ENCODE results near the gene HPS6.
"Not testable (repeated sequence)": the region's sequence is repeated elsewhere in the genome, so short reads cannot be mapped to it uniquely, and the experiment has no call there.

Gene HPS6

GRCh38 chr10:102045292-102045691 is 19.9 kb upstream of the HPS6 start:
- Histone ChIP-seq H3K4me1 (ENCODE audit: control insufficient read depth in 1 of 2, insufficient read depth in 2 of 2, low read length in 2 of 2) (no peaks in the 10 kb centered on the region), H3K9me3 (ENCODE audit: control insufficient read depth in 1 of 2, low read length in 2 of 2) (no peaks in the 10 kb centered on the region), H3K27ac (ENCODE audit: low read depth, low read length) (no peak overlapping the region), H3K9ac (ENCODE audit: low read depth in 1 of 2, low read length in 2 of 2) (no peak overlapping the region), H3K36me3 (ENCODE audit: control insufficient read depth in 1 of 2, insufficient read depth in 2 of 2, low read length in 2 of 2) (no peaks in the 10 kb centered on the region), H3K4me3 (ENCODE audit: low read depth in 1 of 2, low read length in 2 of 2) (no peak overlapping the region), H3K27me3 (ENCODE audit: control insufficient read depth in 1 of 2, insufficient read depth in 2 of 2, low read length in 2 of 2) (no peaks in the 10 kb centered on the region)

GRCh38 chr10:102046095-102046494 is 19.1 kb upstream of the HPS6 start:
- Histone ChIP-seq H3K27me3 (ENCODE audit: control insufficient read depth in 1 of 2, insufficient read depth in 2 of 2, low read length in 2 of 2) (no peaks in the 10 kb centered on the region), H3K9ac (ENCODE audit: low read depth in 1 of 2, low read length in 2 of 2) (no peak overlapping the region), H3K36me3 (ENCODE audit: control insufficient read depth in 1 of 2, insufficient read depth in 2 of 2, low read length in 2 of 2) (no peaks in the 10 kb centered on the region), H3K9me3 (ENCODE audit: control insufficient read depth in 1 of 2, low read length in 2 of 2) (no peaks in the 10 kb centered on the region), H3K4me1 (ENCODE audit: control insufficient read depth in 1 of 2, insufficient read depth in 2 of 2, low read length in 2 of 2) (no peaks in the 10 kb centered on the region), H3K27ac (ENCODE audit: low read depth, low read length) (no peak overlapping the region), H3K4me3 (ENCODE audit: low read depth in 1 of 2, low read length in 2 of 2) (no peak overlapping the region)

GRCh38 chr10:102054881-102055646 is 10.1 kb upstream of the HPS6 start:
- not testable (repeated sequence) for H3K27me3 ChIP-seq (ENCODE audit: control insufficient read depth in 1 of 2, insufficient read depth in 2 of 2, low read length in 2 of 2); H3K36me3 ChIP-seq (ENCODE audit: control insufficient read depth in 1 of 2, insufficient read depth in 2 of 2, low read length in 2 of 2); H3K9me3 ChIP-seq (ENCODE audit: control insufficient read depth in 1 of 2, low read length in 2 of 2)
- peak overlapping the region; percentile 87 to 89 for H3K9ac ChIP-seq (ENCODE audit: low read depth in 1 of 2, low read length in 2 of 2)
- H3K4me1 ChIP-seq (ENCODE audit: control insufficient read depth in 1 of 2, insufficient read depth in 2 of 2, low read length in 2 of 2), result peaks cover 11 to 13% of the 10 kb centered on the region in 2 donors
- H3K27ac ChIP-seq (ENCODE audit: low read depth, low read length), result peak overlapping the region; percentile 87
- peak overlapping the region; percentile 86 to 93 for H3K4me3 ChIP-seq (ENCODE audit: low read depth in 1 of 2, low read length in 2 of 2)

- Histone ChIP-seq H3K9ac (ENCODE audit: low read depth in 1 of 2, low read length in 2 of 2) (peak within 1 kb of the TSS; percentile 87 to 89), H3K9me3 (ENCODE audit: control insufficient read depth in 1 of 2, low read length in 2 of 2) (no peaks in the 10 kb centered on the region), H3K4me1 (ENCODE audit: control insufficient read depth in 1 of 2, insufficient read depth in 2 of 2, low read length in 2 of 2) (peaks cover 11 to 13% of the 10 kb centered on the region in 2 donors), H3K36me3 (ENCODE audit: control insufficient read depth in 1 of 2, insufficient read depth in 2 of 2, low read length in 2 of 2) (no peaks in the 10 kb centered on the region), H3K4me3 (ENCODE audit: low read depth in 1 of 2, low read length in 2 of 2) (peak within 1 kb of the TSS; percentile 86 to 93), H3K27me3 (ENCODE audit: control insufficient read depth in 1 of 2, insufficient read depth in 2 of 2, low read length in 2 of 2) (no peaks in the 10 kb centered on the region), H3K27ac (ENCODE audit: low read depth, low read length) (peak within 1 kb of the TSS; percentile 87)
Measured at GRCh38 chr10:102055647-102056419, 9.3 kb upstream of the HPS6 start, which contains the start of gene ARMH3. ARMH3 (minus strand) TSS chr10:102056173; CDS start chr10:102040114, 16,059 bp downstream.

- Histone ChIP-seq H3K4me3 (ENCODE audit: low read depth in 1 of 2, low read length in 2 of 2) (no peak overlapping the region), H3K27me3 (ENCODE audit: control insufficient read depth in 1 of 2, insufficient read depth in 2 of 2, low read length in 2 of 2) (no peaks in the 10 kb centered on the region), H3K36me3 (ENCODE audit: control insufficient read depth in 1 of 2, insufficient read depth in 2 of 2, low read length in 2 of 2) (no peaks in the 10 kb centered on the region), H3K27ac (ENCODE audit: low read depth, low read length) (no peak overlapping the region), H3K4me1 (ENCODE audit: control insufficient read depth in 1 of 2, insufficient read depth in 2 of 2, low read length in 2 of 2) (peaks cover 0 to 6% of the 10 kb centered on the region in 2 donors), H3K9me3 (ENCODE audit: control insufficient read depth in 1 of 2, low read length in 2 of 2) (no peaks in the 10 kb centered on the region), H3K9ac (ENCODE audit: low read depth in 1 of 2, low read length in 2 of 2) (no peak overlapping the region)
Measured at GRCh38 chr10:102059987-102060386, 5.2 kb upstream of the HPS6 start.

- peak overlapping the region; percentile 38 to 89 for H3K9ac ChIP-seq (ENCODE audit: low read depth in 1 of 2, low read length in 2 of 2)
Measured at GRCh38 chr10:102064503-102064867, 664 bp upstream of the HPS6 start.

GRCh38 chr10:102065561-102066398 is 631 bp downstream of the HPS6 start:
- peak overlapping the region; percentile 86 for H3K27ac ChIP-seq (ENCODE audit: low read depth, low read length)
- peak overlapping the region; percentile 83 to 89 for H3K9ac ChIP-seq (ENCODE audit: low read depth in 1 of 2, low read length in 2 of 2)
- peaks cover 0 to 4% of the 10 kb centered on the region in 2 donors for H3K36me3 ChIP-seq (ENCODE audit: control insufficient read depth in 1 of 2, insufficient read depth in 2 of 2, low read length in 2 of 2)
- H3K4me1 ChIP-seq (ENCODE audit: control insufficient read depth in 1 of 2, insufficient read depth in 2 of 2, low read length in 2 of 2), result peaks cover 29 to 33% of the 10 kb centered on the region in 2 donors
- H3K27me3 ChIP-seq (ENCODE audit: control insufficient read depth in 1 of 2, insufficient read depth in 2 of 2, low read length in 2 of 2), result no peaks in the 10 kb centered on the region
- no peaks in the 10 kb centered on the region for H3K9me3 ChIP-seq (ENCODE audit: control insufficient read depth in 1 of 2, low read length in 2 of 2)
- peak overlapping the region; percentile 84 to 92 for H3K4me3 ChIP-seq (ENCODE audit: low read depth in 1 of 2, low read length in 2 of 2)

More at GRCh38 chr10:102064503-102064867, 664 bp upstream of the HPS6 start:
- Histone ChIP-seq H3K27me3 (ENCODE audit: control insufficient read depth in 1 of 2, insufficient read depth in 2 of 2, low read length in 2 of 2) (no peaks in the 10 kb centered on the region), H3K4me3 (ENCODE audit: low read depth in 1 of 2, low read length in 2 of 2) (peak overlapping the region; percentile 84 to 92), H3K36me3 (ENCODE audit: control insufficient read depth in 1 of 2, insufficient read depth in 2 of 2, low read length in 2 of 2) (peaks cover 0 to 4% of the 10 kb centered on the region in 2 donors), H3K27ac (ENCODE audit: low read depth, low read length) (no peak overlapping the region), H3K9me3 (ENCODE audit: control insufficient read depth in 1 of 2, low read length in 2 of 2) (no peaks in the 10 kb centered on the region), H3K4me1 (ENCODE audit: control insufficient read depth in 1 of 2, insufficient read depth in 2 of 2, low read length in 2 of 2) (peaks cover 28 to 33% of the 10 kb centered on the region in 2 donors)

GRCh38 chr10:102066399-102067088 is 1.4 kb downstream of the HPS6 start:
- H3K9ac ChIP-seq (ENCODE audit: low read depth in 1 of 2, low read length in 2 of 2), result peak overlapping the region; percentile 83 to 89
- H3K4me3 ChIP-seq (ENCODE audit: low read depth in 1 of 2, low read length in 2 of 2), result peak overlapping the region; percentile 84 to 92
- H3K27ac ChIP-seq (ENCODE audit: low read depth, low read length), result no peak overlapping the region
- peaks cover 0 to 4% of the 10 kb centered on the region in 2 donors for H3K36me3 ChIP-seq (ENCODE audit: control insufficient read depth in 1 of 2, insufficient read depth in 2 of 2, low read length in 2 of 2)
- H3K27me3 ChIP-seq (ENCODE audit: control insufficient read depth in 1 of 2, insufficient read depth in 2 of 2, low read length in 2 of 2), result no peaks in the 10 kb centered on the region
- no peaks in the 10 kb centered on the region for H3K9me3 ChIP-seq (ENCODE audit: control insufficient read depth in 1 of 2, low read length in 2 of 2)
- H3K4me1 ChIP-seq (ENCODE audit: control insufficient read depth in 1 of 2, insufficient read depth in 2 of 2, low read length in 2 of 2), result peaks cover 29 to 33% of the 10 kb centered on the region in 2 donors

- no peaks in the 10 kb centered on the region for H3K9me3 ChIP-seq (ENCODE audit: control insufficient read depth in 1 of 2, low read length in 2 of 2)
- no peak overlapping the region for H3K9ac ChIP-seq (ENCODE audit: low read depth in 1 of 2, low read length in 2 of 2)
- H3K4me3 ChIP-seq (ENCODE audit: low read depth in 1 of 2, low read length in 2 of 2), result peak overlapping the region in 1 of 2 donors; percentile 92
- H3K27ac ChIP-seq (ENCODE audit: low read depth, low read length), result no peak overlapping the region
- H3K4me1 ChIP-seq (ENCODE audit: control insufficient read depth in 1 of 2, insufficient read depth in 2 of 2, low read length in 2 of 2), result peaks cover 29 to 33% of the 10 kb centered on the region in 2 donors
- peaks cover 0 to 4% of the 10 kb centered on the region in 2 donors for H3K36me3 ChIP-seq (ENCODE audit: control insufficient read depth in 1 of 2, insufficient read depth in 2 of 2, low read length in 2 of 2)
- H3K27me3 ChIP-seq (ENCODE audit: control insufficient read depth in 1 of 2, insufficient read depth in 2 of 2, low read length in 2 of 2), result no peaks in the 10 kb centered on the region
Measured at GRCh38 chr10:102067091-102067916, 2.2 kb downstream of the HPS6 start.

Data from duodenal mucosa (tissue), 2 donors.